ENCODE results near the gene CHRM4. TPM values are rescaled to one million over a fixed set of nuclear protein-coding genes. Genes with fewer than 3 reads are reported as not detected.

Gene CHRM4
- total and polyA plus RNA-seq, 11 donors: 0.08 to 0.27 (median 0.17) TPM; not detected in 7

GRCh38 chr11:46356924-46357482, 34.6 kb downstream of the CHRM4 start:
- peak overlapping the region in 1 of 12 donors; percentile 35 for H3K27ac ChIP-seq
- DNase-seq: no peak

GRCh38 chr11:46353698-46354097, 37.9 kb downstream of the CHRM4 start:
- DNase-seq: peak in 1 of 5 donors; percentile 32
- intact Hi-C loops (cut with DNase I): loop anchor here in 2 of 10 donors (2.0 kb wide), 1 partner anchor 13 kb away; no protein-coding TSS in a partner anchor
- peak overlapping the region in 1 of 12 donors; percentile 12 for H3K27ac ChIP-seq
- H3K9me3 ChIP-seq: no peaks in the 10 kb centered on the region
- no peak for ATAC-seq
- no peaks in the 10 kb centered on the region for H3K27me3 ChIP-seq
- H3K4me1 ChIP-seq: peaks cover 5 to 90% (median 44%) of the 10 kb centered on the region in 12 donors
- H3K36me3 ChIP-seq: peaks cover 0 to 17% (median 0%) of the 10 kb centered on the region in 9 donors
- WGBS, 4 donors: 50 to 60% (median 57%) methylated on average over 2 to 9 of the region's 9 CpGs
- H3K4me3 ChIP-seq: no peak overlapping the region
- TF ChIP-seq CTCF (IDR thresholded peaks at IDR 0.05) (no peak), POLR2A (IDR thresholded peaks at IDR 0.05) (no peak)

More at GRCh38 chr11:46356924-46357482, 34.6 kb downstream of the CHRM4 start:
- H3K36me3 ChIP-seq: peaks cover 0 to 13% (median 0%) of the 10 kb centered on the region in 9 donors
- TF ChIP-seq POLR2A (IDR thresholded peaks at IDR 0.05): no peak
- no peak for TF ChIP-seq CTCF (IDR thresholded peaks at IDR 0.05)
- peaks cover 4 to 80% (median 30%) of the 10 kb centered on the region in 12 donors for H3K4me1 ChIP-seq
- no peak for ATAC-seq
- H3K27me3 ChIP-seq: no peaks in the 10 kb centered on the region
- intact Hi-C loops (cut with DNase I): no loop called here
- H3K4me3 ChIP-seq: no peak overlapping the region
- WGBS, 4 donors: 87 to 93% (median 89%) methylated on average over 7 of the region's 7 CpGs
- no peaks in the 10 kb centered on the region for H3K9me3 ChIP-seq

- TF ChIP-seq CTCF (IDR thresholded peaks at IDR 0.05) (peak; percentile 90 to 98 (median 94)), POLR2A (IDR thresholded peaks at IDR 0.05) (no peak)
- WGBS, 4 donors: 49 to 71% (median 51%) methylated on average over 13 to 33 of the region's 33 CpGs
- Histone ChIP-seq H3K27me3 (no peaks in the 10 kb centered on the region), H3K4me1 (peaks cover 5 to 90% (median 50%) of the 10 kb centered on the region in 12 donors), H3K36me3 (peaks cover 0 to 17% (median 0%) of the 10 kb centered on the region in 9 donors), H3K27ac (peak overlapping the region in 11 of 12 donors; percentile 33 to 86 (median 68)), H3K9me3 (no peaks in the 10 kb centered on the region), H3K4me3 (peak overlapping the region in 9 of 12 donors; percentile 5 to 39 (median 26))
- intact Hi-C loops (cut with DNase I): loop anchor here in 2 of 10 donors (2.0 kb wide), 1 partner anchor 15 kb away; no protein-coding TSS in a partner anchor
- ATAC-seq (peak; percentile 17 to 57 (median 34)), DNase-seq (peak in 4 of 5 donors; percentile 60 to 82 (median 66))
These were observed 39.3 kb downstream of the CHRM4 start for GRCh38 chr11:46352063-46352841.

- peak in 1 of 5 donors; percentile 28 for DNase-seq
These were observed 40.0 kb downstream of the CHRM4 start for GRCh38 chr11:46351606-46352005.

More at GRCh38 chr11:46351606-46352005, 40.0 kb downstream of the CHRM4 start:
- H3K27me3 ChIP-seq: no peaks in the 10 kb centered on the region
- TF ChIP-seq CTCF (IDR thresholded peaks at IDR 0.05) (no peak), POLR2A (IDR thresholded peaks at IDR 0.05) (no peak)
- H3K27ac ChIP-seq: peak overlapping the region in 11 of 12 donors; percentile 33 to 86 (median 68)
- H3K9me3 ChIP-seq: no peaks in the 10 kb centered on the region
- WGBS, 4 donors: 37 to 53% (median 42%) methylated on average over 5 of the region's 5 CpGs
- intact Hi-C loops (cut with DNase I): loop anchor here in 3 of 10 donors (2.0 kb wide), 2 partner anchors 13 to 15 kb away; no protein-coding TSS in a partner anchor
- peaks cover 5 to 88% (median 51%) of the 10 kb centered on the region in 12 donors for H3K4me1 ChIP-seq
- H3K4me3 ChIP-seq: peak overlapping the region in 5 of 12 donors; percentile 5 to 39 (median 28)
- peaks cover 0 to 13% (median 0%) of the 10 kb centered on the region in 9 donors for H3K36me3 ChIP-seq
- peak in 3 of 4 donors; percentile 10 to 22 (median 12) for ATAC-seq
